ENCODE results near the gene FHAD1.

The FHAD1 gene

GRCh38 chr1:15218287-15219279 lies 28.4 kb upstream of the FHAD1 start:
- H3K4me3 ChIP-seq (ENCODE audit: low read depth, low read length) = no peak overlapping the region
- no peak for TF ChIP-seq CTCF (IDR thresholded peaks at IDR 0.05; ENCODE audit: borderline replicate concordance, insufficient read depth, low read depth, low read length)

- no peak overlapping the region for H3K4me3 ChIP-seq (ENCODE audit: low read depth, low read length)
- no peak for TF ChIP-seq CTCF (IDR thresholded peaks at IDR 0.05; ENCODE audit: borderline replicate concordance, insufficient read depth, low read depth, low read length)
Observed at GRCh38 chr1:15219280-15220023, 27.6 kb upstream of the FHAD1 start.

GRCh38 chr1:15220024-15220392 lies 27.0 kb upstream of the FHAD1 start:
- TF ChIP-seq CTCF (IDR thresholded peaks at IDR 0.05; ENCODE audit: borderline replicate concordance, insufficient read depth, low read depth, low read length) = no peak
- H3K4me3 ChIP-seq (ENCODE audit: low read depth, low read length) = no peak overlapping the region

GRCh38 chr1:15220825-15221431 lies 26.1 kb upstream of the FHAD1 start:
- no peak for TF ChIP-seq CTCF (IDR thresholded peaks at IDR 0.05; ENCODE audit: borderline replicate concordance, insufficient read depth, low read depth, low read length)
- H3K4me3 ChIP-seq (ENCODE audit: low read depth, low read length) = no peak overlapping the region

- TF ChIP-seq CTCF (IDR thresholded peaks at IDR 0.05; ENCODE audit: borderline replicate concordance, insufficient read depth, low read depth, low read length) = no peak
- no peak overlapping the region for H3K4me3 ChIP-seq (ENCODE audit: low read depth, low read length)
Observed at GRCh38 chr1:15222653-15223303, 24.2 kb upstream of the FHAD1 start.

GRCh38 chr1:15224259-15224869 lies 22.7 kb upstream of the FHAD1 start:
- H3K4me3 ChIP-seq (ENCODE audit: low read depth, low read length) = no peak overlapping the region
- TF ChIP-seq CTCF (IDR thresholded peaks at IDR 0.05; ENCODE audit: borderline replicate concordance, insufficient read depth, low read depth, low read length) = no peak

All from GM12875 (cell line).